NCI-H774 (cell line): ENCODE measurements around the gene BANP.
"Not testable (repeated sequence)": the region's sequence is repeated elsewhere in the genome, so short reads cannot be mapped to it uniquely, and the experiment has no call there.

Source experiments
- DNase-seq: peaks from one replicate; lab custom pipeline; 2025; lab: John Stamatoyannopoulos, UW

BANP gene

DNA sequence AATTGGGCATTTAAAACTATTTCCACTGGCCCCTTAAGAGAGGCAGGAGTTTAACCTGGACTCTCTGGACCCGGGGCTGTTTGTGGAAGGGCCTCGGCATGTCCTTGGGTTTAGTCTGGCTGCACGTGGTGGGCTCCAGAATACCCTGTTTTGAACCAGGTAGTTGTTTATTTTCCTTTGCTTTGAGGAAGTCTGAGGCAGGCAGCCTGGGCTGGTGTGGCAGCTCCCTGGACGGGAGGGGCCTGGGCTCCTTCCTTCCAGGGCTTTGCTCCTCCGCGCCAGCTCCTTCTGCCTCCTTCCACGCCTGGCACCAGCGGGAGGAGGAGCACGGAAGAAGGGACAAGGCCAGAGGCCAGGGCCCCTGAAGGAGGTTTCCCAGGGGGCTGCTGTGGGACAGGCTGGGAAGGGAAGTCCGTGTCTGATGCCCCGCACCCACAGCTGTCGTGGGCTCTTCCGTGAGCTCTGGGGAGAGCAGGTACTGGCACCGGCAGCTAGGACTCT lies 15.5 kb downstream of the BANP start:
- DNase-seq, result no peak

DNA sequence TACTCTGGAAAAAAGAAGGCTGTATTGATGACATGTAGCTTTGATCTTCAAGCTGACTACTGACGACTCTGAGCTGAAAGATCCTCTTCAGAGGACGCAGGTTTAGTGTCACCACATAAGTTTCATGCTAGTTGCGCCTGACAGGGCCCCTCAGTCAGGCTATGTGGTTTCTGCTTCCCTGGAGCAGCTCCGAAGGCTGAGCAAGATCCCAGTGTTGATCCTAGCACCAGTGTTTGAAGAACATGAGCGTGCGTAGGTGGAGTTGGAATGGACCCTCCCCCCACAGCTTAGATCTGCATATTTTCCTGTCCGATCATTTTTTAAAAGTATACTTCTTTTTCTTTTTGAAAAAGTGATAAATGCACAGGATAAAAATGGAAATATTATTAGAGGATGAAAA lies 17.3 kb downstream of the BANP start:
- DNase-seq, result no peak

DNA sequence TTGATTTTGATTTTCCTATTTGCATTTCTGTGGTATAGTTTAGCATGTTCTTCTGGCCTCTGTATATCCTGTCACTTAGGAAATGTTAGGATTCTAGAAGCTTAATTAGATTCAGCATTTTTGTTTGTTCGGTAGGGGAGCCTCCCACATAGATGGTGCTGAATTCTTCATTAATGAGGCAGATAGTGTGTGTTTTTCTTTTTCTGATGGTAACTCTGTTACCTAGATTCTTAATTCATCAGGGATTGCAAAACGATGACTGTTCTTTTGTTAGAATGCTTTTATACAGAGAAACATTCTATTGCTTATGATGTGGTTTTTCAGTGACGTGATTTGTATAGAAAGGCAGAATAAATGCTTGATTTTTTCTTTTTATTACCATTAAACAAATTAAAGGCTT lies 19.0 kb downstream of the BANP start:
- DNase-seq, result no peak

DNA sequence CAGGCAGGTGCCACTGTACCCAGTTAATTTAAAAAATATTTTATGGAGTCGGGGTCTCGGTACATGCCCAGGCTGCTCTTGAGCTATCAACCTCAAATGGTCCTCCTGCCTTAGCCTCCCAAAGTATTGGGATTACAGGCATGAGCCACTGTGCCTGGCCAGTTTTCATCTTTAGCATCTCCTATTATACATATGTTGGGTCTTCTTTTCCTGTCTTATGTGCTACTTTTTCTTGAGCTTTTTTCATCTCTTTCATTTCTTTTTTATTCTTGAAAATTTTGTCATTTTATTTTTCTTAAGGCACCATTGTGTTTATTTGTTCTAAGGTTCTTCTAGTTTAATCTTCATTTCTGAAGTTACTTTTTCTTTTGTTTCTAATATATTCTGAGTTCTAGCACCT lies 20.7 kb downstream of the BANP start:
- DNase-seq, result no peak

DNA sequence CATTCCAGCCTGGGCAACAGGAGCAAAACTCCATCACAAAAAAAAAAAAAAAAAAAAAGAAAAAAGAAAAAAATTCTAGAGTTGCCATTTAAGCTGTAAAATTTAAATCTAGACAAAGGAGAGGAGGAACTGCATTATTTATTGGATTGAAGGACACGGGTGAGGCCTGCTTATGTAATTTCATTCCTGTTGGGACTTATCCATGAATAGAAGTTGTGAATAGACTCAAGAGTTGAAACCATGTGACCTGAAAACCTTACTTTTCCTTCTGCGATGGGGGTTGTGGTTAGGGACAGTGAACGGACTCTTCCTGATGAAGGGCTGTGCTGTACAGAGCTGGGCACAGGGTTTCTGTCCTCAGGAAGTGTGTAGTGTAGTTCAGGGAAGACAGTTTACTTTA lies 22.5 kb downstream of the BANP start:
- no peak for DNase-seq

DNA sequence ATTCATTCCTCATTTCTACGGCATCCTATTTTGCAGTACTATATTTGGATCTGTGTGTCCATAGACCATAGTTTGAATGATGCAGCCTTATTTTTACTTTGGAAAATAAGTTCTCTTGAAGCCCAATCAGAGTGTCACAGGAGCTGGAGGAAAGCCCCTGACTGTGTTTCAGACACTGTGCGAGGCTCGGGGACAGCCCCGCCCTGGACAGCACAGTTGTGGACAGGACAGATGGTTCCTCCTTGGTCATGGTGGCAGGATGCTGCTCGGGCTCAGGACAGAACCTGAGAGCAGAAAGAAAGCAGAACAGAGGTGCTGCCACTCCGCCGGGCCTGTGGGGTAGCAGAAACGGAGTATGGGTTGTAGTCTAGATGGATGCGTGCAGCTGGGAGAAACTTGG lies 22.9 kb downstream of the BANP start:
- DNase-seq, result no peak

DNA sequence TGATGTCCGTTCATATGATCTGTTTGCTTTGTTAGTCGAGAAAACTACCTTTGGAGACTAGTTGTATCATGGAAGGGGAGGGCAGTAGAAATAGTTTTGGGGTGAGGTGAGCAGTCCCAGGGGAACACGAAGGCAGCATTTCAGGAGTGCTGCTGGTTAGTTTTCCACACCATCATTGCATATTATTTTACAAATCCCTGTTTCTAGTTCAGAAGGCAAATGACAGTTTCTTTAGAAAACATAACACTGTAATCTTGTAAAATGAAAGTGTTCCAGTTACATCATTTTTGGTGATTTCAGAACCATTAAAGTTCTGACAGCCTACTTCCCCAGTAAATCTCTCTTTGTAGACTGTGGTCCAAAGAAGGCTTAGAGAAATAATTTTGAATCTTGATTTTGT lies 25.4 kb downstream of the BANP start:
- no peak for DNase-seq

DNA sequence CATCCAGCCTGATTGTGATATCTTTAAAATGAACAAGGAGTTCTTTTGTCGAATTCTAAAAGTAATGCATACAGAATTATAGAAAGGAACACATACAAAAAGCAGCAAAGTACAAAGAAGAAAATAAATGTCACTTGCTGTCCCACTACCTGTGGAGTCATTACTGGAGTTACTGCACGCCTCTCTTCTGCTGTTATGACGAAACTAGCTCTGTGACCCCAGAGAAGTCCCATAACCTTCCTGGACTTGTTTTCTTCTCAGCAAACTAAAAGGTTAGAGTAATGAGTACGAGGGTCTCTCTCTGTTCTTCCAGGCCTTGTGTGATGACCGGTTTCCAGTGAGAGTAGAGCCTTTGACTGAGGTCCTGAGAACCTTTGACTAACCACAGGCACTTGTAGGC lies 26.9 kb downstream of the BANP start:
- no peak for DNase-seq

DNA sequence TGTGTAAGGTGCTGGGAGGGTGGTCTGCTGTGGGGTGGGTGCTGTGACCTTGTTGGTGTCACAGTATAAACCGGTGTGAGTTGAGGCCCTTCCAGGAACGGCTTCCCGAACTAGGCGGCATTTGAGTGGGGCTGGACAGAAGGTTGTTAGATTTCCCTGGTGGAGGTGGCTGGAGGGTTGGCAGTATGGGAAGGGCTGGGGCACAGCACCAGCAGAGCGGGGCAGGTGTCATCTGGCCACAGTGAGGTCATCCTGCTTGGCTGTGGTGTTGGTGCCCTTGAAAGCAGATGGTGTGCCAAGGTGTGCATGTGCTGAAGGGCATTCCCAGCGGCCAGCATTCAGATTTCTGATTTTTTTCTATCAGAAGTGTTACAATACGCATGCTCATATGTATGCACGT lies 28.1 kb downstream of the BANP start:
- no peak for DNase-seq

DNA sequence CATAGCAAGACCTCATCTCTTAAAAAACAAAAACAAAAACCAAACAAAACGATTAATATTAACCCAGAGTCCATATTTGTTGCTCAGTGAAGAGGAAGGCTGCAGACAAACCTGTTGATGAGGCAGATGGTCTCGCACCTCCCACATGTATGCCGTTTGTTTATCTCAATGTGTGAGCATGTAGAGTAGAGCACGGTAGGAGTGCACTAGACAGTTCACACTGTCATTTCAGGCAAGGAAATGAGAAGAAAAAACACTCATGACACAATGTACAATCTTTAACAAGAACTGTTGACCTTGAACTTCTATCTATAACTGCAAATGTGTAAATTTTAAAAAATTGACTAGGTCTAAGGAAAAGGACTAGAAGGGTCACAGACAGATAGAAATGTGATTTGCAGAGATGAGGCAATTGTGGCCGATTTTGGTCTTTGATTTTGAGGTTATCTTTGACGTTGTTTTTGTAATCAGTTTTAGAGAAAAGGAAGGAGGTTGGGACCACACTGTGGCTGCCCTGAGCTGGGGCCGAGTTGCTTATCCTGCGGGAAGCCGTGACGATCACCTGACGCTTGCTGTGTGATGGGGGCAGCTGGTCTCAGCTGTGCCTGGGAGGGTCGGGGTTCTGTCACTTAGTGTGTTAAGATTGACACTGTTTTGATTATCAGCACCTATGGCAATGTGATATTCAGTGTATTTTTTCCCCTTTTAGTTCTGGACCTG lies 28.8 kb downstream of the BANP start:
- DNase-seq, result not testable (repeated sequence)

DNA sequence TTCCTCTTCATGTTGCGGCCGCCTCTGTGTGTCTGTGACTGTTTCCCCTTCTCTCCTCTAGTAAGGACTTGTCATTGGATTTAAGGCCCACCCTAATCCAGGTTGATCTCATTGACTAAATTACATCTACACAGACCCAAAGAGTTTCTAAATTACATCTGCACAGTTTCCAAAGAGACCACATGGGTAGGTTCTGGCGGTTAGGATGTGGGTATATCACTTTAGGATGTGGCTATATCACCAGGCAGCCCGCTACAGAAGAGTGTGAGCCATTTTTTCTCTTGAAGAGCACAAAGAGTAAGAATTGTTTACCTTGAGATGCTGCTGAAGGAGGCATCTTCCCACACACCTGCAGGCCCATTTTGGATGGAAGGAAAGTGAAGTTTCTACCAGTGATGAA lies 30.1 kb downstream of the BANP start:
- DNase-seq, result not testable (repeated sequence)

DNA sequence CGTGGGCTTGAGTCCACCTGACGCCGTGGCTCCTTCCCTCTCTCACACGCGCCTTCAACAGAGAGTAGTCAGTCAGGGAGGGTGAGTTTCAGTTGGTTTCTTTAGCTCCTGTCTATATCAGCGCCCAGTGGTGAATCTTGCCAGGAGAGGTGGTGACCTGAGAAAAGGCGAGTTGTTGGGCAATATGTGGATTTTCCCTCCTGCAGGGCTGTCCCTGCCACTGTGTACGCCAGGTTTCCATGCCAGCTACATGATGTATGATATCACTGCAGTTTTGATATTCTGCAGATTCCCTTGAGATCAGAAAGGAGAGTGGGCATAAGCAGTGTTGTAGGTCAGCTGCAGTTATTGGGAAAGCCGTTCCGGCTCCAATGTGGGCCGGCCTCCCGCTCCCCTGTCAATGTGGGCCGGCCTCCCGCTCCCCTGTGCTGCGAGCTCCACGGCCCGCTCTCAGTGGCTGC lies 31.4 kb downstream of the BANP start:
- DNase-seq, result no peak

DNA sequence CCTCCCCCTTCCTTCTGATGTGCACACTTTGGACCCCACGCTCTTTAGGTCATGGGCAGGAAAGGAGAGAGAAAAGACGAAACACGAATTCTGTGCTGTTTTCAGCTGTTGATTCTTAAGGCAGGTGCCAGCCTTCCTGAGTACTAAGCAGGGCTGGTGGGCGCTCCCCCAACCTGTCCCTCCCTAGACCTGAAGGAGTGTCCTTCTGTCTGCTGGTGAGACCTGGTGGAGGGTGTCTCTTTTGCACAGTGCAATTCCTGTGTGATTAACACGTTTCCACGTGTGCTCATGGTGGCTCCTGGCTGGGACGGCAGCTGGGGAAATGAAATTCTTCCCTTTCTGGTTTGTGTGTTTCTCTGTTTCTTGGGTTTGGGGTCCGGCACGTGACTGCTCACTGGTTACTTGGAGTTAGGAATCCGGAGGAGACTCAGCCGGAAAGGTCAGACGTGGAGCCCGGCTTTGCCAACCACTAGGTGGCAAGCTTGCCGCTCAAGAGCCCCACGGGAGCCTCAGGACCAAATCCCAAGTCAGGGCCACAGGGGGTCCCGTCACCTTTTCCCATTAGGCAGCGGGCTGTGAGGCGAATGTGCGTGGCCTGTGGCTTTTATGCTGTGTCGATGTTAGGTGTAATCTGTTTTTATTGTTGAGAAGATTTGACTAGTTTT lies 32.0 kb downstream of the BANP start:
- DNase-seq, result not testable (repeated sequence)

DNA sequence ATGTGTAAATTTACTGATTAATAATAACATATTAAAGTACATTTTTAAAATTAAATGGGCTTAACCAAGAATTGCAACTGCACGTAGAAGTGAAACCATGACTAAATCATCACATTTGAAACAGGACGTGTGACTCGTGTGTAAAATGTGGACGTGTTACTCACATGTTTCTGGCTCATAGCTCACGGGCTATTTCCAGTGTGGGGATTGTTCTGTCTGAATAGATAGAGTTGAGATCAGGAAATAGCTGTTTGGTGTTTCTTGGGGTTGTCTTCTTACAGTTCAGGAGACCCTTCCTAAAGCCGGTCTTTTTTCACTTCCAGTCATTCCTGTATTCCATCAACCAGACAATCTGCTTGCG lies 32.5 kb downstream of the BANP start:
- not testable (repeated sequence) for DNase-seq

DNA sequence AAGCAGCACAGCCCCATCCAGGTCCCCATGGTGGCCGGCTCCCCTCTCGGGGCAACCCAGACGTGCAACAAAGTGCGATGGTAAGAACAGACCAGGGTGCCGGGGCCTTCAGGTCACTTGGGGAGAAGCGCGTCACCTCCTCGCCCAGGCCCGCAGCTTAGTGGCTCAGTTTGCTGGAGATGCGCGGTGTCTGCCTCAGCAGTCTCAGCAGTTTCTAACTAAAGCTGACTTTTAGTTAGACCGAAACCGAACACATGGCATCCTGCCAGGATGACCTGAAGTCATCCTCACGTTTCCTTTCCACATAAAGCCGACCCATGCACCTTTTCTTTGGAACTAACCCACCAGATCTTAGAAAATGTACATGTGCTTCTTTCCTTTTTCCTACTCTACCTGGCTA lies 32.9 kb downstream of the BANP start:
- not testable (repeated sequence) for DNase-seq

DNA sequence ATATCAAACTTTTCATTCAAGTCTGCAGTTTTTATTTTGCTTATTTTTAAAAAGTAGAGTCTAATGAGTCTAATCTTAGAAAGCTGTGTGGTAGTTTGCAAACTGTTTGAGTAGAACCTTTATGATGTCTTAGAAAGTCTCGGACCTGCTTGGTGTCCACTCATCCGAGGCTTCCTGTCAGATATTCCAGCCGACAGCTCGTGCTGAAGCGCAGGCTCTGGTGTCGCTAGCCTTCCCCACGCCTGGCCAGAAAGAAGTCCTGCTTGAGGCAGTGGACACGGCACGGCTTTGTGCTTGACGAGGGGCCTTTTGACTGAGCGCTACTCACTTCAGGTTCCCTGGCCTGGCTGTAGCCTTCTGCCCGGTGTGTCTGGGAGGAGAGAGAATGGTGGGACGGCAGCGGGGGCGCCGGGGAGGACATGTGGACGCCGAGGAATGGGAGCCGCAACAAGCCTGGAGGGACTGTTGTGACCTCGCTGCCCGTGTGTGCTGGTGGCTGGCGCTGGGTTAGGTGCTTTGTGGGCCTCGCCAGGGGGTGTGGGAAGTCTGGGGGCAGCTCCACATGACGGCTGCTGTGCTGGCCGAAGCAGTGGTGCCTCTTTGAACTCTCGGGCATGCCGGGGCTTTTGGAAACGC lies 33.5 kb downstream of the BANP start:
- DNase-seq, result no peak

DNA sequence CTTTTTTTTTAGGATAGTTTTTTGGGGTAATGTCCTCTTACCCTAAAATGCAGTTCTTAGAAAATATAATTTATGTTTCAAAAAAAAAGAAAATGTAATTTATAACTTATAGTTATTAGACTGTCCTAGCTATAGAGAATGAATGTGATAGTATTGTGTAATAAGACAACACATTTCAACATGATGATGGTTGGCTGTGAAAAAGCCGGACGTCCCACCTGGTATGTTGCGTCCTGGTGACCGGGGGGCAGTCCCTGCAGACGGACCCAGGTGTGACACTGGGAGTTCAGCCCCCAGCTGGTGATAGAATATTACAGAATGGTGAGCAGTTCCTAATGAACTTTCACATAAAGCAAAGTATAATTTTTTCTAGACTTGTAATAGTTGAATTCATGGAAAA lies 34.3 kb downstream of the BANP start:
- DNase-seq, result not testable (repeated sequence)

DNA sequence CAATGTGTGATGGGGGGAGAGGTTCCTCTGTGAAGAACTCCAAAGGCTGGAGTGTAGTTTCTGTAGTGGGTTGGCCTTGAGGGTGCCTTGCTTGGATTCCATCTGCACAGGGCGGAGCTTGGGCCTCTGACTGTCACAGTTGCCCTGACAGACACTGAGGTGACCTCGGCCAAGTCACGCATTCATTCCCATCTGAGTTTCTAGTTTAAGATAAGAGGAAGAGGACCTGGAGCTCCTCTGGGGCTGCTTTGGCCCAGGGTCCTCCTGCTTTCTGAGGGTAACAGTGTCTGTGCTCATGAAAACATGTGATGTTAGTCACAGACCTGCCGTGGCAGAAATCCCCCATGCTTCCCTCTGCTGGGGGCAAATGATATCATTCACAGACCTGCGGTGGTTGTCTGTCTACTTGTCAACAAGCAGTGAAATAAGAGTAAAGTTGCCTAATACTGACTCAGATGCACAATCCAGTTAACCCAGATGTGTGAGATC lies 35.2 kb downstream of the BANP start:
- not testable (repeated sequence) for DNase-seq

DNA sequence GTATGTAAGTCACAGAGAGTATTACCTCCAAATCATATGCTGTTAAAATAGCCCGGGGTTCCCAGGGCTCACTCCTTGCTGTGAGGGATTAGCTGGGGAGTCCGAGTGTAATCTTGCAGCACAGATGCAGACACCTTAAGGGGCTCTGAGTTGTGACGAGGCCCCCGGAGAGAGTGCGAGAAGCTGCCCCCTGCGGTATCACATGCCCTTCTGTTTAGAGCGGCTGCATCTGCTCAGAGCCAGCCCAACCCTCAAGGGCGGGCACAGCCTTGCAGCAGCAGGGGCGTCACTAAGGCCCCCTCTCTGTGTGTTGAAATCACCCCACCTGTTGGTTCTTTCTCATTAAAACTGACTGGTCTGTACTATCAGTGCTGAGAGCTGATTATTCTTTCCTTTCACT lies 37.4 kb downstream of the BANP start:
- DNase-seq, result not testable (repeated sequence)

DNA sequence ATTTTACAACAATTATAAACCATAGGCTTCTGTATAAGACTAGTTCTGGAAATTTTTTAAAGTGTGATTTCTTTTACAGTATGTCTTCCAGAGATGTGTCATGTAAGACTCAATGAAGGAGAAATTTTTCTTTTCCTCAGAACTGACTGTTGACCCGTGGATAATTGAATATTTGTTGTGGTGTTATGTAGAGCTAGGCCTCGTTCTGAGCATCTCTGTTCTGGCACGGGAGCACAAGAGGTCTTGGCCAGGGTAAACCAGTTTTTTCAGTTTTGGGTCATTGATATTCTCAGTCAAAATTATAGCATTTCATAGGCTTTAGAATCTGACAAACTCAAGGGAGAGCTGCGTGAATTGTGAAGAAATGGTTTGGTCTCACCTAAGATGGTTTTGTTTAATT lies 39.0 kb downstream of the BANP start:
- DNase-seq, result not testable (repeated sequence)

DNA sequence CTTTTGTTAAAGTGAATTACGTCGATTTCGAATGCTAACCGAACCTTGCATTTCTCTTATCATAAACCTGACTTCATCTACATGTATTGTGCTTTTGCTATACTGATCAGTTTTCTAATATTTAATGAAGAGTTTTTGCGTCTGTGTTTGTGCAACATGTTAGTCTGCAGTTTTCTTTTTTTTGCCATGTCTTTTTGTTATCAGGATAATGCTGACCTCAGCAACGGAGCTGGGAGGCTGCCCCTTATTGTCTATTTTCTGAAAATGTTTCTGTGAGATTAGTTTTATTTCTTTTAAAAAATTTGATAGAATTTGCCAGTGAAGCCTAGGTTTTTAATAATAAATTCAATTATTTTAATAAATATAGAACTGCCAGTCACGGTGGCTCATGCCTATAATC lies 40.9 kb downstream of the BANP start:
- not testable (repeated sequence) for DNase-seq

DNA sequence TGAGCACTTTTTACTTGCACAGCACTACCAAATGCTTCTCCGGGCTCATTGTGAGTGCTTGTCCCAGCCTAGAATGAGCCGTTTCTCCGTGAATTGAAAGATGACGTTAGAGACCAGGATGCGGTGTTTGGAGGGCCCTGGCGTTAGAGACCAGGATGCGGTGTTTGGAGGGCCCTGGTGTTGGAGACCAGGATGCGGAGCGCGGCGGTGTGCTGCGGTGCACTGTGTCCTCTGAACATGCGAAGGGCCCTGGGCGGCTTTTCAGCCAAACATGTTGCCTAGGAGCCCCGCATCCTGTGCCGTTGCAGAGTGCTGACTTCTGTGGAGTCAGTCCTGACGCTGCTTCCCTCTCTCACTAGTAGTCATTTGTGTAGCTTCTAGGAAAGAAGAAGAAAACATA lies 42.7 kb downstream of the BANP start:
- DNase-seq, result no peak

DNA sequence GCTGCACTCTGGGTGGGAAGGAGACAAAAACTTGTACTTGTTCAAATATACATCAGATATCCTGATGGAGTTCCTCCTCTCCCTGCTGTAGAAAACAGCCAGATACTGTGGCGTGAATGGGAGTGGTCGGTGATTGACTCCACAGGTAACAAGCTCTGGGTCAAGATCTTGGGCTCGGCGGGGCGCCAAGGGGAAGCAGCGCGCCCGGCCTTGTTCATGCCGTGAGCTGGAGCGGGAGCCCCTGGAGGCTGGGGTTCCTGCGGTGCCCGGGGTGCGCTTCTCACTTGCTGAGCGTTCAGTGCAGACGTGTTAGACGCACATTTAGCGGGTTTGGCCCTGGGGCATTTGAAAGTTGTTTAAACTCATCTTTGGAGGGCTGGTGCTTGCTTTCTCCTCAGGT lies 44.4 kb downstream of the BANP start:
- no peak for DNase-seq
